Panc1 (cell line): ENCODE measurements around the gene RASL10A. TPM values are rescaled to one million over a fixed set of nuclear protein-coding genes. Genes with fewer than 3 reads are reported as not detected.
A peak's percentile ranks its signal among the peaks of the same experiment; 100 is the strongest.

Experiments
- ATAC-seq: fragments of 200-7000 bp; cut with Tn5 transposase; 2 replicates; pipeline ENCODE4 v1.9.1; 2020; ENCODE audit warnings: mild to moderate bottlenecking, moderate library complexity
- BruUV-seq: library from RNA; stranded (reverse); fragments of 400-500 nt; replicated peaks from 2 replicates; lab custom pipeline; 2021; lab: Mats Ljungman, UMichigan
- CTCF ChIA-PET: fragments of 300-600 bp; sonication (Branson Sonifier 250); formaldehyde crosslinking; loops from one replicate; lab custom pipeline; 2022; ENCODE audit warnings: antibody characterized with exemption; lab: Charles Lee
- POLR2A ChIA-PET: fragments of 300-600 bp; sonication (Branson Sonifier 250); formaldehyde crosslinking; loops from one replicate; lab custom pipeline; 2022; ENCODE audit warnings: antibody characterized with exemption; lab: Charles Lee
- DNase-seq: peaks from one replicate; pipeline ENCODE4 v3.0.0-alpha.2; 2010; ENCODE audit warnings: low read depth, low spot score
- H3K27ac ChIP-seq: 2 replicates; pipeline ENCODE4 v1.5.1; 2011; ENCODE audit warnings: mild to moderate bottlenecking, low read length, inconsistent platforms
- H3K27me3 ChIP-seq: fragments of 200-500 bp; sonication (Bioruptor generic); 2 replicates; pipeline ENCODE4 v1.6.0; 2014; ENCODE audit warnings: low read length, inconsistent platforms; ENCODE audit not compliant: control insufficient read depth, insufficient read depth
- H3K36me3 ChIP-seq: fragments of 200-500 bp; sonication (Bioruptor generic); 2 replicates; pipeline ENCODE4 v1.5.1; 2014; ENCODE audit warnings: inconsistent platforms, mild to moderate bottlenecking, low read length, moderate library complexity; ENCODE audit not compliant: control insufficient read depth, insufficient read depth
- H3K4me1 ChIP-seq: 2 replicates; pipeline ENCODE4 v1.5.1; 2011; ENCODE audit warnings: inconsistent platforms, mild to moderate bottlenecking, low read length, moderate library complexity; ENCODE audit not compliant: control insufficient read depth, insufficient read depth
- H3K4me3 ChIP-seq, 2 experiments: 2 replicates each; pipeline ENCODE4 v1.5.1; 2011 to 2012; ENCODE audit warnings: low read depth in 2 of 2, low read length in 2 of 2, mild to moderate bottlenecking in 2 of 2, inconsistent platforms in 1 of 2, moderate library complexity in 1 of 2
- H3K9me3 ChIP-seq: fragments of 200-500 bp; sonication (Bioruptor generic); 2 replicates; pipeline ENCODE4 v1.5.1; 2014; ENCODE audit warnings: low read depth, mild to moderate bottlenecking, inconsistent platforms, low read length, moderate library complexity; ENCODE audit not compliant: control insufficient read depth, insufficient read depth
- CTCF ChIP-seq: fragments of 450-650 bp; IDR thresholded peaks from 2 replicates; pipeline ENCODE4 v1.5.1; 2017; ENCODE audit warnings: mild to moderate bottlenecking
- POLR2AphosphoS5 ChIP-seq: IDR thresholded peaks from 2 replicates; pipeline ENCODE4 v1.6.1; 2012; ENCODE audit warnings: mild to moderate bottlenecking, low read depth, low read length, moderate library complexity
- REST ChIP-seq, 2 experiments: IDR thresholded peaks; 2 replicates each; pipeline ENCODE4 v1.6.1; 2011 to 2012; ENCODE audit warnings: low read depth in 2 of 2, control low read depth in 1 of 2, low read length in 1 of 2, mild to moderate bottlenecking in 1 of 2, moderate library complexity in 1 of 2; ENCODE audit not compliant: insufficient read depth in 1 of 2
- SIN3A ChIP-seq: IDR thresholded peaks from 2 replicates; pipeline ENCODE4 v1.6.1; 2012; ENCODE audit warnings: low read depth, mild to moderate bottlenecking, low read length, moderate library complexity, borderline replicate concordance; ENCODE audit not compliant: insufficient read depth
- TCF7L2 ChIP-seq: IDR thresholded peaks from 2 replicates; pipeline ENCODE4 v1.6.1; 2011; ENCODE audit warnings: mild to moderate bottlenecking, low read depth, low read length, inconsistent platforms
- in situ Hi-C: cut with HindIII; loops from 2 replicates; pipeline ENCODE4 v1.10.0; 2016; ENCODE audit warnings: low sequenced_read_pairs, low pct_unique_long_range_greater_than_20kb
- intact Hi-C: fragments of 100-400 bp; cut with micrococcal nuclease; formaldehyde crosslinking; loops from one replicate; pipeline ENCODE4 v1.10.0; 2022; ENCODE audit not compliant: unreplicated experiment
- total RNA-seq: library from RNA; stranded (reverse); gene quantifications from one replicate; pipeline ENCODE4 v1.2.1, GENCODE V29; 2021; ENCODE audit not compliant: unreplicated experiment

The RASL10A gene
- total RNA-seq, 1 experiment from 2014 or later = 2.6 TPM

GRCh38 chr22:29272624-29273023, 42.9 kb downstream of the RASL10A start:
- BruUV-seq = no TSS peak
- H3K9me3 ChIP-seq = no peaks in the 10 kb centered on the region
- no peak overlapping the region for H3K4me3 ChIP-seq
- H3K27me3 ChIP-seq = no peaks in the 10 kb centered on the region
- intact Hi-C loops = no loop called here
- peaks cover 25% of the 10 kb centered on the region for H3K4me1 ChIP-seq
- ATAC-seq (no peak), DNase-seq (no peak)
- TF ChIP-seq REST (IDR thresholded peaks at IDR 0.05; ENCODE audit: insufficient read depth in 1 of 2, low read depth in 2 of 2, low read length in 1 of 2) (no peak), SIN3A (no peak), CTCF (no peak)
- ChIA-PET CTCF (no interaction called here), POLR2A (no interaction called here)
- in situ Hi-C loops = no loop called here
- H3K36me3 ChIP-seq = peaks cover 70% of the 10 kb centered on the region
- H3K27ac ChIP-seq = no peak overlapping the region

GRCh38 chr22:29270475-29271271, 44.8 kb downstream of the RASL10A start:
- intact Hi-C loops = no loop called here
- Histone ChIP-seq H3K9me3 (no peaks in the 10 kb centered on the region), H3K36me3 (peaks cover 58% of the 10 kb centered on the region), H3K4me3 (peak overlapping the region; percentile 91 to 98), H3K4me1 (peaks cover 34% of the 10 kb centered on the region), H3K27ac (peak overlapping the region; percentile 98), H3K27me3 (no peaks in the 10 kb centered on the region)
- CTCF ChIA-PET = no interaction called here
- in situ Hi-C loops = no loop called here
- peak; percentile 12 for DNase-seq
- no peak for ATAC-seq
- no peak for TF ChIP-seq TCF7L2
- no TSS peak for BruUV-seq
- POLR2A ChIA-PET = no interaction called here

GRCh38 chr22:29269731-29270474, 45.6 kb downstream of the RASL10A start:
- no TSS peak for BruUV-seq
- intact Hi-C loops (no loop called here), in situ Hi-C loops (no loop called here)
- no peaks in the 10 kb centered on the region for H3K27me3 ChIP-seq
- peaks cover 34% of the 10 kb centered on the region for H3K4me1 ChIP-seq
- TF ChIP-seq POLR2AphosphoS5 = no peak; the same call in 1 of the 2 replicates
- TF ChIP-seq REST (IDR thresholded peaks at IDR 0.05; ENCODE audit: insufficient read depth in 1 of 2, low read depth in 2 of 2, low read length in 1 of 2) = no peak
- no peak for TF ChIP-seq SIN3A
- TF ChIP-seq TCF7L2 = no peak
- TF ChIP-seq CTCF = no peak
- no peaks in the 10 kb centered on the region for H3K9me3 ChIP-seq
- DNase-seq (no peak), ATAC-seq (no peak)
- H3K27ac ChIP-seq = peak overlapping the region; percentile 98
- H3K36me3 ChIP-seq = peaks cover 50% of the 10 kb centered on the region
- POLR2A ChIA-PET = no interaction called here
- peak overlapping the region; percentile 91 to 98 for H3K4me3 ChIP-seq
- CTCF ChIA-PET = no interaction called here
